ENCODE data around the gene IFT43.
"Not testable (repeated sequence)": the region's sequence is repeated elsewhere in the genome, so short reads cannot be mapped to it uniquely, and the experiment has no call there.

Gene IFT43

GRCh38 chr14:75981426-75982265 lies 3.9 kb upstream of the IFT43 start, which contains the start of gene TGFB3:
Gene TGFB3 (minus strand): TSS chr14:75981995. CDS start chr14:75980893, 1,102 bp downstream.
- DNase-seq, result peak; percentile 74

GRCh38 chr14:75982266-75983018 lies 3.1 kb upstream of the IFT43 start:
- peak; percentile 90 for DNase-seq

- DNase-seq, result no peak
These were observed 2.6 kb upstream of the IFT43 start for GRCh38 chr14:75983019-75983358.

- no peak for DNase-seq
These were observed 889 bp upstream of the IFT43 start for GRCh38 chr14:75984674-75985073.

GRCh38 chr14:75986439-75986765 lies 839 bp downstream of the IFT43 start:
- DNase-seq, result no peak

- DNase-seq, result no peak
These were observed 1.8 kb downstream of the IFT43 start for GRCh38 chr14:75987201-75987970.

GRCh38 chr14:75989134-75989533 lies 3.6 kb downstream of the IFT43 start:
- DNase-seq, result no peak

- DNase-seq, result no peak
These were observed 4.7 kb downstream of the IFT43 start for GRCh38 chr14:75990297-75990696.

- no peak for DNase-seq
These were observed 6.2 kb downstream of the IFT43 start for GRCh38 chr14:75991753-75992152.

GRCh38 chr14:75993567-75994041 lies 8.0 kb downstream of the IFT43 start:
- DNase-seq, result peak; percentile 28

- no peak for DNase-seq
These were observed 9.9 kb downstream of the IFT43 start for GRCh38 chr14:75995372-75996041.

- DNase-seq, result no peak
These were observed 10.9 kb downstream of the IFT43 start for GRCh38 chr14:75996488-75996887.

GRCh38 chr14:75999511-76000190 lies 14.1 kb downstream of the IFT43 start:
- no peak for DNase-seq

GRCh38 chr14:76002383-76002782 lies 16.8 kb downstream of the IFT43 start:
- no peak for DNase-seq

- DNase-seq, result no peak
These were observed 20.7 kb downstream of the IFT43 start for GRCh38 chr14:76006253-76006652.

GRCh38 chr14:76007379-76007778 lies 21.8 kb downstream of the IFT43 start:
- DNase-seq, result no peak

GRCh38 chr14:76007852-76008251 lies 22.3 kb downstream of the IFT43 start:
- no peak for DNase-seq

- not testable (repeated sequence) for DNase-seq
These were observed 24.1 kb downstream of the IFT43 start for GRCh38 chr14:76009627-76010026.

- no peak for DNase-seq
These were observed 26.4 kb downstream of the IFT43 start for GRCh38 chr14:76011930-76012329.

GRCh38 chr14:76012354-76012753 lies 26.8 kb downstream of the IFT43 start:
- DNase-seq, result no peak

- DNase-seq, result no peak
These were observed 29.6 kb downstream of the IFT43 start for GRCh38 chr14:76015191-76015590.

GRCh38 chr14:76015668-76016067 lies 30.1 kb downstream of the IFT43 start:
- no peak for DNase-seq

Measured in DMS79 treated with DMSO at 0.1 percent for 48 hours (cell line).